Measurements from ENCODE around the gene SIX1. TPM values are rescaled to one million over a fixed set of nuclear protein-coding genes. Genes with fewer than 3 reads are reported as not detected.

Gene SIX1
- total RNA-seq, 1 experiment from 2014 or later = 2.5 TPM

DNA sequence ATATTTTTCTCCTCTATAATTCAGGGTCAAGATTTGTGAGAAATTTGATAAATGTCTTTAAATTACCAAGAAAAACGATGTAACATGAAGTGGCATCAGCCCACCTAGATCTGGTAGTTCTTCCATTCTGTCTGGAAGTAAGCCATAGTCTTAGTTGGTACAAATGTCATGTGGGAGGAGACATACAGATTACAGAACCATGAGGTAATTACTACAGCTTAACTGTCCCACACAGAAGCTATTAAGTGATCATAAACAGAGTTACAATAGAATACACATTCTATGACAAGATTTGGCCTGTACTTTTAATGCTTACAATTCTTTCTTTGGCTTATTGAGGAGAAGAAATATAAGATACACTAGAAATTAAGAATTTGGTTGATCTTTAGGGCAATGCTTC, 13.7 kb upstream of the SIX1 start:
- ATAC-seq (no peak), DNase-seq (ENCODE audit: low read depth, low spot score) (no peak)
- Histone ChIP-seq H3K9ac (ENCODE audit: low read length) (no peak overlapping the region), H3K4me3 (replicated peaks in 1 of 2; ENCODE audit: low read depth in 1 of 2, low read length in 2 of 2) (no peak overlapping the region), H3K27me3 (ENCODE audit: insufficient read depth, low read length) (no peaks in the 10 kb centered on the region), H3K9me3 (ENCODE audit: control insufficient read depth in 1 of 2, insufficient read depth in 1 of 2, low read depth in 1 of 2, low read length in 2 of 2) (no peaks in the 10 kb centered on the region), H3K9me2 (ENCODE audit: insufficient read depth) (no peaks in the 10 kb centered on the region), H3K4me2 (ENCODE audit: low read length) (no peak overlapping the region), H3K79me2 (ENCODE audit: insufficient read depth, low read length) (no peaks in the 10 kb centered on the region), H3K36me3 (ENCODE audit: control insufficient read depth in 1 of 2, insufficient read depth in 2 of 2, low read length in 2 of 2) (no peaks in the 10 kb centered on the region), H3K4me1 (ENCODE audit: control insufficient read depth in 1 of 2, insufficient read depth in 2 of 2, low read length in 2 of 2) (no peaks in the 10 kb centered on the region; a peak in 1 of 4 replicates), H2AFZ (ENCODE audit: low read depth, low read length, poor library complexity, severe bottlenecking) (no peak overlapping the region), H4K20me1 (ENCODE audit: insufficient read depth) (no peaks in the 10 kb centered on the region), H3K27ac (ENCODE audit: low read depth, low read length) (no peak overlapping the region)
- intact Hi-C loops (cut with micrococcal nuclease) = no loop called here
- ChIA-PET RAD21 (ENCODE audit: low non-redundant PET in 1 of 2, low total read pairs in 2 of 2, uncharacterized antibody in 2 of 2, unreplicated experiment in 2 of 2) (no interaction called here), CTCF (no interaction called here), POLR2A (no interaction called here)
- BruUV-seq (replicated peaks) = no TSS peak
- TF ChIP-seq FOSL1 (IDR thresholded peaks at IDR 0.05; ENCODE audit: low read depth) = no peak

DNA sequence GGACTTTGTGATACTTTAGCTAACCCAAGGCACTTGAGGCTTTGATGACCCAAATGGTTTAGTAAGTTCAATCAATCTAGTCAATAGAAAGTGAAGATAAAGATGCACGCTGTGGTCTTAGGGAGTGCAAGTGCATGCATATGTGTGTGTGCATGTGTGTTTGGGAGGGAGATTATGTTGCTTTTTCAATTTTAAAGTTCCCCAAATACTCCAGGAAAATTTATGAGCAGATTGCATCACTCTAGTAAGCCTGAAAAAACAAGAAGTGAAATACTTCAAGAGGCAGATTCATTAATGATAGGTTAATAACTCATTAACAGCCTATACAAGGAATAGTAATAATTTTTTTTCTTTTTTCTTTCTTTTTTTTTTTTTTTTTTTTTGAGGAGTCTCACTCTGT, 12.4 kb upstream of the SIX1 start:
- Histone ChIP-seq H3K27ac (ENCODE audit: low read depth, low read length) (no peak overlapping the region), H3K4me2 (ENCODE audit: low read length) (no peak overlapping the region), H3K9me3 (ENCODE audit: control insufficient read depth in 1 of 2, insufficient read depth in 1 of 2, low read depth in 1 of 2, low read length in 2 of 2) (no peaks in the 10 kb centered on the region), H3K27me3 (ENCODE audit: insufficient read depth, low read length) (no peaks in the 10 kb centered on the region), H3K4me3 (replicated peaks in 1 of 2; ENCODE audit: low read depth in 1 of 2, low read length in 2 of 2) (no peak overlapping the region), H3K79me2 (ENCODE audit: insufficient read depth, low read length) (no peaks in the 10 kb centered on the region), H3K36me3 (ENCODE audit: control insufficient read depth in 1 of 2, insufficient read depth in 2 of 2, low read length in 2 of 2) (no peaks in the 10 kb centered on the region), H3K9me2 (ENCODE audit: insufficient read depth) (no peaks in the 10 kb centered on the region), H2AFZ (ENCODE audit: low read depth, low read length, poor library complexity, severe bottlenecking) (no peak overlapping the region), H4K20me1 (ENCODE audit: insufficient read depth) (no peaks in the 10 kb centered on the region), H3K4me1 (ENCODE audit: control insufficient read depth in 1 of 2, insufficient read depth in 2 of 2, low read length in 2 of 2) (no peaks in the 10 kb centered on the region; a peak in 1 of 4 replicates), H3K9ac (ENCODE audit: low read length) (no peak overlapping the region)
- intact Hi-C loops (cut with micrococcal nuclease) = no loop called here
- ChIA-PET RAD21 (ENCODE audit: low non-redundant PET in 1 of 2, low total read pairs in 2 of 2, uncharacterized antibody in 2 of 2, unreplicated experiment in 2 of 2) (no interaction called here), POLR2A (no interaction called here), CTCF (no interaction called here)
- DNase-seq (ENCODE audit: low read depth, low spot score) (no peak), ATAC-seq (no peak)
- no peak for TF ChIP-seq FOSL1 (IDR thresholded peaks at IDR 0.05; ENCODE audit: low read depth)
- no peak for TF ChIP-seq TCF7L2 (IDR thresholded peaks at IDR 0.05; ENCODE audit: borderline replicate concordance, extremely low read depth, insufficient read depth, insufficient read length)
- no peak for TF ChIP-seq ZBTB33 (IDR thresholded peaks at IDR 0.05; ENCODE audit: extremely low read depth, insufficient replicate concordance, low read length)
- no peak for TF ChIP-seq CTCF (IDR thresholded peaks at IDR 0.05 in 2 of 3, conservative IDR thresholded peaks at IDR 0.05 in 1 of 3; ENCODE audit: borderline replicate concordance in 1 of 3, insufficient read depth in 1 of 3, low read depth in 2 of 3, low read length in 2 of 3)
- TF ChIP-seq RAD21 (IDR thresholded peaks at IDR 0.05; ENCODE audit: low read depth) = no peak
- no peak for TF ChIP-seq ZFX (IDR thresholded peaks at IDR 0.05)
- no peak for TF ChIP-seq CBX3 (IDR thresholded peaks at IDR 0.05; ENCODE audit: low read depth)
- no peak for TF ChIP-seq SP1 (IDR thresholded peaks at IDR 0.05; ENCODE audit: low read depth)
- TF ChIP-seq EZH2 (IDR thresholded peaks at IDR 0.05) = no peak
- no peak for TF ChIP-seq YY1 (IDR thresholded peaks at IDR 0.05; ENCODE audit: extremely low read depth, insufficient replicate concordance, low read depth, low read length)
- TF ChIP-seq, protein P1, sequence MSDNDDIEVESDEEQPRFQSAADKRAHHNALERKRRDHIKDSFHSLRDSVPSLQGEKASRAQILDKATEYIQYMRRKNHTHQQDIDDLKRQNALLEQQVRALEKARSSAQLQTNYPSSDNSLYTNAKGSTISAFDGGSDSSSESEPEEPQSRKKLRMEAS (IDR thresholded peaks at IDR 0.05) = no peak
- no TSS peak for BruUV-seq (replicated peaks)
